ENCODE results near the gene LARP4B.
A peak's percentile ranks its signal among the peaks of the same experiment; 100 is the strongest.

The LARP4B gene

GRCh38 chr10:905972-906371 lies 25.5 kb downstream of the LARP4B start:
- Histone ChIP-seq H2BK5ac (ENCODE audit: low read depth, low read length, poor library complexity) (no peak overlapping the region), H2BK120ac (ENCODE audit: insufficient read depth, low read length, poor library complexity) (no peak overlapping the region), H3K36me3 (ENCODE audit: control insufficient read depth in 1 of 2, insufficient read depth in 2 of 2, low read length in 2 of 2) (peaks cover 12 to 22% of the 10 kb centered on the region in 2 experiments), H3K27me3 (ENCODE audit: insufficient read depth, low read length) (no peaks in the 10 kb centered on the region), H2AK5ac (ENCODE audit: low read length) (no peak overlapping the region), H4K12ac (ENCODE audit: low read depth, low read length) (no peak overlapping the region), H2AFZ (ENCODE audit: insufficient read depth, low read length, poor library complexity) (no peak overlapping the region), H3K4me3 (ENCODE audit: low read depth, low read length) (no peak overlapping the region), H2BK12ac (ENCODE audit: low read length) (no peak overlapping the region), H3K9me3 (ENCODE audit: insufficient read depth, low read depth, low read length) (no peaks in the 10 kb centered on the region), H3K4me1 (ENCODE audit: control insufficient read depth in 1 of 2, insufficient read depth in 2 of 2, low read length in 2 of 2) (peaks cover 7 to 8% of the 10 kb centered on the region in 2 experiments), H3K4me2 (ENCODE audit: low read length) (no peak overlapping the region), H3K9ac (ENCODE audit: low read length) (no peak overlapping the region), H4K8ac (ENCODE audit: low read depth, low read length) (no peak overlapping the region), H3K14ac (ENCODE audit: low read length) (no peak overlapping the region), H3K23ac (ENCODE audit: low read length) (no peak overlapping the region), H3K4ac (ENCODE audit: low read depth, low read length) (no peak overlapping the region), H3K27ac (ENCODE audit: low read depth, low read length) (no peak overlapping the region), H3K79me1 (ENCODE audit: low read length) (no peaks in the 10 kb centered on the region), H3K79me2 (ENCODE audit: control insufficient read depth, insufficient read depth, low read length, poor library complexity) (peaks cover 6% of the 10 kb centered on the region), H3K18ac (ENCODE audit: low read length) (no peak overlapping the region), H4K91ac (ENCODE audit: low read depth, low read length) (no peak overlapping the region)
- DNase-seq = no peak
- no CpG with 5 or more reads among the region's 1 CpG for WGBS (ENCODE audit: extremely low coverage, insufficient coverage, insufficient read length)

GRCh38 chr10:905503-905902 lies 26.0 kb downstream of the LARP4B start:
- no CpG with 5 or more reads among the region's 3 CpGs for WGBS (ENCODE audit: extremely low coverage, insufficient coverage, insufficient read length)
- no peak overlapping the region for H3K4me3 ChIP-seq (ENCODE audit: low read depth, low read length)
- H3K23ac ChIP-seq (ENCODE audit: low read length) = no peak overlapping the region
- no peaks in the 10 kb centered on the region for H3K79me1 ChIP-seq (ENCODE audit: low read length)
- peaks cover 6% of the 10 kb centered on the region for H3K79me2 ChIP-seq (ENCODE audit: control insufficient read depth, insufficient read depth, low read length, poor library complexity)
- peaks cover 4% of the 10 kb centered on the region in 2 experiments for H3K4me1 ChIP-seq (ENCODE audit: control insufficient read depth in 1 of 2, insufficient read depth in 2 of 2, low read length in 2 of 2)
- H2AK5ac ChIP-seq (ENCODE audit: low read length) = no peak overlapping the region
- DNase-seq = peak in 1 of 2 donors; percentile 10
- H3K14ac ChIP-seq (ENCODE audit: low read length) = no peak overlapping the region
- no peaks in the 10 kb centered on the region for H3K9me3 ChIP-seq (ENCODE audit: insufficient read depth, low read depth, low read length)
- H3K9ac ChIP-seq (ENCODE audit: low read length) = no peak overlapping the region
- H2BK120ac ChIP-seq (ENCODE audit: insufficient read depth, low read length, poor library complexity) = no peak overlapping the region
- H2BK5ac ChIP-seq (ENCODE audit: low read depth, low read length, poor library complexity) = no peak overlapping the region
- H3K4me2 ChIP-seq (ENCODE audit: low read length) = no peak overlapping the region
- H3K36me3 ChIP-seq (ENCODE audit: control insufficient read depth in 1 of 2, insufficient read depth in 2 of 2, low read length in 2 of 2) = peaks cover 12 to 20% of the 10 kb centered on the region in 2 experiments
- H4K12ac ChIP-seq (ENCODE audit: low read depth, low read length) = no peak overlapping the region
- no peak overlapping the region for H2BK12ac ChIP-seq (ENCODE audit: low read length)
- no peak overlapping the region for H4K8ac ChIP-seq (ENCODE audit: low read depth, low read length)
- no peaks in the 10 kb centered on the region for H3K27me3 ChIP-seq (ENCODE audit: insufficient read depth, low read length)
- H3K27ac ChIP-seq (ENCODE audit: low read depth, low read length) = no peak overlapping the region
- no peak overlapping the region for H2AFZ ChIP-seq (ENCODE audit: insufficient read depth, low read length, poor library complexity)
- H3K4ac ChIP-seq (ENCODE audit: low read depth, low read length) = no peak overlapping the region
- no peak overlapping the region for H3K18ac ChIP-seq (ENCODE audit: low read length)
- H4K91ac ChIP-seq (ENCODE audit: low read depth, low read length) = no peak overlapping the region

GRCh38 chr10:904403-904802 lies 27.1 kb downstream of the LARP4B start:
- H3K23ac ChIP-seq (ENCODE audit: low read length) = no peak overlapping the region
- H2AFZ ChIP-seq (ENCODE audit: insufficient read depth, low read length, poor library complexity) = no peak overlapping the region
- WGBS (ENCODE audit: extremely low coverage, insufficient coverage, insufficient read length) = no CpG with 5 or more reads among the region's 5 CpGs
- no peak overlapping the region for H4K12ac ChIP-seq (ENCODE audit: low read depth, low read length)
- H3K4me1 ChIP-seq (ENCODE audit: control insufficient read depth in 1 of 2, insufficient read depth in 2 of 2, low read length in 2 of 2) = no peaks in the 10 kb centered on the region
- no peak overlapping the region for H2AK5ac ChIP-seq (ENCODE audit: low read length)
- no peak overlapping the region for H4K8ac ChIP-seq (ENCODE audit: low read depth, low read length)
- H3K4me2 ChIP-seq (ENCODE audit: low read length) = no peak overlapping the region
- H3K9ac ChIP-seq (ENCODE audit: low read length) = no peak overlapping the region
- no peaks in the 10 kb centered on the region for H3K9me3 ChIP-seq (ENCODE audit: insufficient read depth, low read depth, low read length)
- no peak overlapping the region for H3K18ac ChIP-seq (ENCODE audit: low read length)
- no peaks in the 10 kb centered on the region for H3K27me3 ChIP-seq (ENCODE audit: insufficient read depth, low read length)
- no peaks in the 10 kb centered on the region for H3K79me1 ChIP-seq (ENCODE audit: low read length)
- peak overlapping the region; percentile 58 for H3K4ac ChIP-seq (ENCODE audit: low read depth, low read length)
- no peak overlapping the region for H3K4me3 ChIP-seq (ENCODE audit: low read depth, low read length)
- H3K27ac ChIP-seq (ENCODE audit: low read depth, low read length) = no peak overlapping the region
- no peak overlapping the region for H3K14ac ChIP-seq (ENCODE audit: low read length)
- H3K79me2 ChIP-seq (ENCODE audit: control insufficient read depth, insufficient read depth, low read length, poor library complexity) = peaks cover 6% of the 10 kb centered on the region
- H2BK5ac ChIP-seq (ENCODE audit: low read depth, low read length, poor library complexity) = no peak overlapping the region
- H2BK12ac ChIP-seq (ENCODE audit: low read length) = no peak overlapping the region
- H2BK120ac ChIP-seq (ENCODE audit: insufficient read depth, low read length, poor library complexity) = no peak overlapping the region
- DNase-seq = no peak
- H4K91ac ChIP-seq (ENCODE audit: low read depth, low read length) = no peak overlapping the region
- H3K36me3 ChIP-seq (ENCODE audit: control insufficient read depth in 1 of 2, insufficient read depth in 2 of 2, low read length in 2 of 2) = peaks cover 12 to 20% of the 10 kb centered on the region in 2 experiments

- no peak overlapping the region for H4K8ac ChIP-seq (ENCODE audit: low read depth, low read length)
- H3K23ac ChIP-seq (ENCODE audit: low read length) = no peak overlapping the region
- no peak overlapping the region for H3K27ac ChIP-seq (ENCODE audit: low read depth, low read length)
- no peak overlapping the region for H3K4me3 ChIP-seq (ENCODE audit: low read depth, low read length)
- H4K91ac ChIP-seq (ENCODE audit: low read depth, low read length) = no peak overlapping the region
- peaks cover 0 to 2% of the 10 kb centered on the region in 2 experiments for H3K4me1 ChIP-seq (ENCODE audit: control insufficient read depth in 1 of 2, insufficient read depth in 2 of 2, low read length in 2 of 2)
- no peak overlapping the region for H3K18ac ChIP-seq (ENCODE audit: low read length)
- H3K14ac ChIP-seq (ENCODE audit: low read length) = no peak overlapping the region
- no peaks in the 10 kb centered on the region for H3K79me2 ChIP-seq (ENCODE audit: control insufficient read depth, insufficient read depth, low read length, poor library complexity)
- H4K12ac ChIP-seq (ENCODE audit: low read depth, low read length) = no peak overlapping the region
- no peak overlapping the region for H2AFZ ChIP-seq (ENCODE audit: insufficient read depth, low read length, poor library complexity)
- H3K9me3 ChIP-seq (ENCODE audit: insufficient read depth, low read depth, low read length) = no peaks in the 10 kb centered on the region
- H2BK12ac ChIP-seq (ENCODE audit: low read length) = no peak overlapping the region
- H3K4me2 ChIP-seq (ENCODE audit: low read length) = no peak overlapping the region
- peak overlapping the region; percentile 46 for H3K4ac ChIP-seq (ENCODE audit: low read depth, low read length)
- no CpG with 5 or more reads among the region's 2 CpGs for WGBS (ENCODE audit: extremely low coverage, insufficient coverage, insufficient read length)
- DNase-seq = no peak
- H3K79me1 ChIP-seq (ENCODE audit: low read length) = no peaks in the 10 kb centered on the region
- H3K36me3 ChIP-seq (ENCODE audit: control insufficient read depth in 1 of 2, insufficient read depth in 2 of 2, low read length in 2 of 2) = peaks cover 2% of the 10 kb centered on the region in 2 experiments
- no peak overlapping the region for H2AK5ac ChIP-seq (ENCODE audit: low read length)
- H3K9ac ChIP-seq (ENCODE audit: low read length) = no peak overlapping the region
- H3K27me3 ChIP-seq (ENCODE audit: insufficient read depth, low read length) = no peaks in the 10 kb centered on the region
- H2BK5ac ChIP-seq (ENCODE audit: low read depth, low read length, poor library complexity) = no peak overlapping the region
- H2BK120ac ChIP-seq (ENCODE audit: insufficient read depth, low read length, poor library complexity) = no peak overlapping the region
Measured at GRCh38 chr10:898141-898540, 33.4 kb downstream of the LARP4B start.
